ENCODE data around the gene OGFRL1.
A peak's percentile ranks its signal among the peaks of the same experiment; 100 is the strongest.

OGFRL1 gene

GRCh38 chr6:71333697-71334096 is 45.1 kb downstream of the OGFRL1 start:
- CTCF ChIA-PET: no interaction called here
- TF ChIP-seq SP1 (IDR thresholded peaks at IDR 0.05) (no peak), HDGF (IDR thresholded peaks at IDR 0.05; ENCODE audit: borderline replicate concordance) (no peak), ELF4 (IDR thresholded peaks at IDR 0.05) (no peak), FOXA1 (IDR thresholded peaks at IDR 0.05) (no peak), ZNF384 (IDR thresholded peaks at IDR 0.05) (no peak), PKNOX1 (IDR thresholded peaks at IDR 0.05) (no peak), FOXK2 (IDR thresholded peaks at IDR 0.05) (no peak), ARNT (IDR thresholded peaks at IDR 0.05) (no peak), TARDBP (IDR thresholded peaks at IDR 0.05) (no peak), L3MBTL2 (conservative IDR thresholded peaks at IDR 0.05) (no peak), SUZ12 (IDR thresholded peaks at IDR 0.05) (no peak), NFRKB (IDR thresholded peaks at IDR 0.05) (no peak), BHLHE40 (IDR thresholded peaks at IDR 0.05; ENCODE audit: borderline replicate concordance) (no peak), LEF1 (IDR thresholded peaks at IDR 0.05; ENCODE audit: borderline replicate concordance) (no peak)
- DNase-seq (ENCODE audit: extremely low spot score): no peak
- POLR2A ChIA-PET: no interaction called here

DNA sequence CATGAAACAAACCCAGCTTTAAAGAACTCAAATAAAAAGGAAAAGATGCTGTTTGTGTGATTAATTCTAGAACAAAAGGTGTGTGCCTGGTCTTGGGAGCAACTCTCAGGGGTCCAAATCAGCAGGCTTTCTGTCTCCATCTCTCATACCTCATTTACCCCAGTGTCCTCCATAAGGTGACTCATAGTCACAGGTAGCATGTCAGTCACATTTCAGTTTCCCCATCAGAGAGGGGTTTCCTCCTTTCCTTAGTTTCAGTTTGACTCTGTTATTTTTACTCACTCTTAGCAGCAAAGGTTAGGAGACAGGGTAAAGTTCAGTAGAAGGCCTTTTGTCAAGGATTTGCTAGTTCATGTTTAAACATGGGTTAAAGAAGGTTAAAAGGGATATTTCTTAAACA is 46.2 kb downstream of the OGFRL1 start:
- POLR2A ChIA-PET: no interaction called here
- DNase-seq (ENCODE audit: extremely low spot score): no peak
- CTCF ChIA-PET: interaction anchor here (0.7 kb wide), 1 partner anchor 12 kb away, joined by 4 read pairs; no protein-coding TSS in a partner anchor
- TF ChIP-seq HDGF (IDR thresholded peaks at IDR 0.05; ENCODE audit: borderline replicate concordance) (no peak), BHLHE40 (IDR thresholded peaks at IDR 0.05; ENCODE audit: borderline replicate concordance) (no peak), CTBP1 (IDR thresholded peaks at IDR 0.05; ENCODE audit: borderline replicate concordance) (no peak), ELF4 (IDR thresholded peaks at IDR 0.05) (no peak), FOXA1 (IDR thresholded peaks at IDR 0.05) (no peak), L3MBTL2 (conservative IDR thresholded peaks at IDR 0.05) (no peak)

GRCh38 chr6:71335544-71335943 is 46.9 kb downstream of the OGFRL1 start:
- ChIA-PET POLR2A (no interaction called here), CTCF (no interaction called here)

DNA sequence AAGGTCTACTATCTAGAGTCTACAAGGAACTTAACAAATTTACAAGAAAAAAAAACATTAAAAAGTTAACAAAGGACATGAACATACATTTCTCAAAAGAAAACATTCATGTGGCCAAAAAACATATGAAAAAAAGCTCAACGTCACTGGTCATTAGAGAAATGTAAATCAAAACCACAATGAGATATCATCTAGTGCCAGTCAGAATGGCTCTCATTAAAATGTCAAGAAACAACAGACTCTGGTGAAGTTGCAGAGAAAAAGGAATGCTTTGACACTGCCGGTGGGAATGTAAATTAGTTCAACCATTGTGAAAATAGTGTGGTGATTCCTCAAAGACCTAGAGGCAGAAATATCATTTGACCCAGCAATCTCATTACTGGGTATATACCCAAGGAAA is 48.3 kb downstream of the OGFRL1 start:
- ChIA-PET POLR2A (no interaction called here), CTCF (no interaction called here)
- TF ChIP-seq NFRKB (IDR thresholded peaks at IDR 0.05) (no peak), PKNOX1 (IDR thresholded peaks at IDR 0.05) (peak; percentile 28; the same call in 1 of the 2 replicates)
- no peak for DNase-seq (ENCODE audit: extremely low spot score)

More at GRCh38 chr6:71335544-71335943, 46.9 kb downstream of the OGFRL1 start:
- no peak for DNase-seq (ENCODE audit: extremely low spot score)
- no peak for TF ChIP-seq HDGF (IDR thresholded peaks at IDR 0.05; ENCODE audit: borderline replicate concordance)
- no peak for TF ChIP-seq SUZ12 (IDR thresholded peaks at IDR 0.05)
- no peak for TF ChIP-seq L3MBTL2 (conservative IDR thresholded peaks at IDR 0.05)
- no peak for TF ChIP-seq FOXK2 (IDR thresholded peaks at IDR 0.05)
- no peak for TF ChIP-seq LEF1 (IDR thresholded peaks at IDR 0.05; ENCODE audit: borderline replicate concordance)
- TF ChIP-seq FOXM1 (IDR thresholded peaks at IDR 0.05; ENCODE audit: borderline replicate concordance): no peak
- TF ChIP-seq NFRKB (IDR thresholded peaks at IDR 0.05): no peak
- TF ChIP-seq CTBP1 (IDR thresholded peaks at IDR 0.05; ENCODE audit: borderline replicate concordance): no peak
- no peak for TF ChIP-seq PKNOX1 (IDR thresholded peaks at IDR 0.05)
- no peak for TF ChIP-seq ELF4 (IDR thresholded peaks at IDR 0.05)
- TF ChIP-seq ZNF384 (IDR thresholded peaks at IDR 0.05): no peak

DNA sequence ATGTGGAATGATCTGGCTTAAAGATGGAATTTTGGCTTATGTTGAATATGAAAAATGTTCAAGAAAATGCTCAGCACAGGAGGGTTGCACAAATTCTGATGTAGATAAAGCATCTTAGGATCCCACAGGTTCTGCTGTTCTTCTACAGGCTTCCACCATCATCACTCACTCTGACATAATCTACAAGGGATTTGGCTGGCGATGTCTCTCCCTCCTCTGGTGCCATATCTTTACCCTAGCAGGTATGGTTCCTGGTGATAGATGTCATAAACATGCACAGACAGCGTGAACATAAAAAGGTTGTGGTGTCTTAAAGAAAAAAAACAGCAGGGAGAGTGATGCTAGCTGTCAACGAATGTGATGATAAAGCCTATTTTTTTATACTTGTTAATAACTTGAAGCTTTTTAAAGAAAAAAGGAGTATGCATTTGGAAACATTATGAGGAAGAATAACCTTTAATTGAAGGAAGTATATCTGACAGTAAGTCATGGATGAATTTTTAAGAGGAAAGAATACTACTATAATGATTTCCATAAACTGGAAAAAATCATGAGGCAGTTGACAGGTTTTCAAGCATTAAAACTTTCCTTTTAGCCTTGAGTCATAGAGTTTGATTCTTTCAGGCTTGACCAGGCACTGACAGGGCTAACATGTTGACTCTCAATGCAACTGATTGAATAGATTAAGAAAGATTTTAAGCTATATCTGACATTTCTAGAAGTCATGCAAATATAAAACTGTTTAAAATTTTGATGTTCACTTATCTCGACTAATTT is 50.1 kb downstream of the OGFRL1 start:
- POLR2A ChIA-PET: no interaction called here
- TF ChIP-seq HDGF (IDR thresholded peaks at IDR 0.05; ENCODE audit: borderline replicate concordance) (no peak), PKNOX1 (IDR thresholded peaks at IDR 0.05) (no peak), SUZ12 (IDR thresholded peaks at IDR 0.05) (no peak), FOXM1 (IDR thresholded peaks at IDR 0.05; ENCODE audit: borderline replicate concordance) (no peak), ZNF384 (IDR thresholded peaks at IDR 0.05) (no peak), BHLHE40 (IDR thresholded peaks at IDR 0.05; ENCODE audit: borderline replicate concordance) (no peak), SP1 (IDR thresholded peaks at IDR 0.05) (no peak), FOXK2 (IDR thresholded peaks at IDR 0.05) (no peak), FOXA1 (IDR thresholded peaks at IDR 0.05) (no peak)
- CTCF ChIA-PET: no interaction called here
- DNase-seq (ENCODE audit: extremely low spot score): no peak

DNA sequence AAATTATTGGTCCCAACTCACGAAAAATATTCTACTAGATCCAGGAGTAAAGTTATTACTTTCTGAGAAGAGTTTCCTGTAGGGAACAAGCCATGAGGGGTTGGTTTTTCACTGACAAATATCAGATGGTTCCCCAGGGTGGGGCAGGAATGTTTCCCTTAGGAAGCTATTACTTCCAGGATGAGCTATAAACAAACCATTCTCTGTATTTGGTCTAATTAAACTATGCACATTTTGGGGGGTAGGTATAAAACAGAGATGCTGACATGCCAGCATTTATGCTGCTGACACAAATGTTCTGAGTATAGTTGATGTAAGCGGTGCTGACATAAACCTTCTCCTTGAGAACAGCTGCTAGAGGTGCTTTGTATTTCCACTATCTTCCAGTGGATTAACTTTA is 54.2 kb downstream of the OGFRL1 start:
- TF ChIP-seq PKNOX1 (IDR thresholded peaks at IDR 0.05) (no peak), LEF1 (IDR thresholded peaks at IDR 0.05; ENCODE audit: borderline replicate concordance) (no peak), CTBP1 (IDR thresholded peaks at IDR 0.05; ENCODE audit: borderline replicate concordance) (no peak), BHLHE40 (IDR thresholded peaks at IDR 0.05; ENCODE audit: borderline replicate concordance) (no peak), ZNF384 (IDR thresholded peaks at IDR 0.05) (no peak), TARDBP (IDR thresholded peaks at IDR 0.05) (no peak), ARNT (IDR thresholded peaks at IDR 0.05) (no peak), L3MBTL2 (conservative IDR thresholded peaks at IDR 0.05) (no peak), ELF4 (IDR thresholded peaks at IDR 0.05) (no peak), SP1 (IDR thresholded peaks at IDR 0.05) (no peak), SUZ12 (IDR thresholded peaks at IDR 0.05) (no peak), FOXK2 (IDR thresholded peaks at IDR 0.05) (no peak), NFRKB (IDR thresholded peaks at IDR 0.05) (no peak), FOXA1 (IDR thresholded peaks at IDR 0.05) (no peak), HDGF (IDR thresholded peaks at IDR 0.05; ENCODE audit: borderline replicate concordance) (no peak), FOXM1 (IDR thresholded peaks at IDR 0.05; ENCODE audit: borderline replicate concordance) (no peak)
- POLR2A ChIA-PET: no interaction called here
- CTCF ChIA-PET: no interaction called here
- no peak for DNase-seq (ENCODE audit: extremely low spot score)
